C4-2B (cell line): ENCODE measurements around the gene SCN8A.

Experiments
- ZFX ChIP-seq: fragments of 450-650 bp; IDR thresholded peaks from 2 replicates; pipeline ENCODE4 v1.6.1; 2017
- TF ChIP-seq, protein P1 (sequence below): fragments of 450-650 bp; conservative IDR thresholded peaks from 2 replicates; pipeline ENCODE4 v1.5.1; 2017; ENCODE audit warnings: mild to moderate bottlenecking

DNA sequence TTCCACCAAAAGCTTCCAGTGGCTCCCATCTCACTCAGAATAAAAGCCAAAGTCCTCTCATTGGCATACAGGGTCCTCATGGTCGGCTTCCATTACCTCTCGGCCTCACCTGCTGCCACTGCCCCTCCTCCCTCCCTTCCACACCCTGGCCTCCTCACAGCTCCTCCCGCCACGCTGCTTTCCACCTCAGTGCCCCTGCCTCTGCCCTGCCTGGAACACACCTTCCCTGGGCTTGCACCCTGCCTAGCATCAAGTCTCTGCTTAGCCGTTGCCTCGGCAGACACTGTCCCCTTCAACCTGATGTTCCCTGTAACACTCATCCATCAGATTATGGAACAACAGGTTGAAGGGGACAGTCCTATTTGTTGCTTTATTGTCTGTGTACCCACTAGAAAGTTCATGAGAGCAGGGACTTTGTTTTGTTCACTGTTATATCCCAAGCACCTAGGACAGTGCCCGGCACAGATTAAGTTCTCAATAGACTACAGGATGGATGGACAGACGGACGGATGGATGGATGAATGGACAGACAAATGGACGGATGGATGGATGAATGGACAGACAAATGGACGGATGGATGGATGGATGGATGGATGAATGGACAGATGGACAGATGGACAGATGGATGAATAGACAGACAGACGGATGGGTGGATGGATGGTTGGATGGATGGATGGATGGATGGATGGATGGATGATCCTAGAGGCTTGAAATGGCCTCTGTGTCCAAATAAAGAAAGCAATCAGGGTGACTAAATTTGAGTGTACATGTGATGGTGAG is 242.6 kb downstream of the SCN8A start:
- TF ChIP-seq, protein P1, sequence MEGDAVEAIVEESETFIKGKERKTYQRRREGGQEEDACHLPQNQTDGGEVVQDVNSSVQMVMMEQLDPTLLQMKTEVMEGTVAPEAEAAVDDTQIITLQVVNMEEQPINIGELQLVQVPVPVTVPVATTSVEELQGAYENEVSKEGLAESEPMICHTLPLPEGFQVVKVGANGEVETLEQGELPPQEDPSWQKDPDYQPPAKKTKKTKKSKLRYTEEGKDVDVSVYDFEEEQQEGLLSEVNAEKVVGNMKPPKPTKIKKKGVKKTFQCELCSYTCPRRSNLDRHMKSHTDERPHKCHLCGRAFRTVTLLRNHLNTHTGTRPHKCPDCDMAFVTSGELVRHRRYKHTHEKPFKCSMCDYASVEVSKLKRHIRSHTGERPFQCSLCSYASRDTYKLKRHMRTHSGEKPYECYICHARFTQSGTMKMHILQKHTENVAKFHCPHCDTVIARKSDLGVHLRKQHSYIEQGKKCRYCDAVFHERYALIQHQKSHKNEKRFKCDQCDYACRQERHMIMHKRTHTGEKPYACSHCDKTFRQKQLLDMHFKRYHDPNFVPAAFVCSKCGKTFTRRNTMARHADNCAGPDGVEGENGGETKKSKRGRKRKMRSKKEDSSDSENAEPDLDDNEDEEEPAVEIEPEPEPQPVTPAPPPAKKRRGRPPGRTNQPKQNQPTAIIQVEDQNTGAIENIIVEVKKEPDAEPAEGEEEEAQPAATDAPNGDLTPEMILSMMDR = no peak
- no peak for TF ChIP-seq ZFX
